D721Med (cell line): Measurements from ENCODE around the gene NPM3.

ENCODE experiments used
- DNase-seq: peaks from one replicate; pipeline ENCODE4 v3.0.0; 2011; ENCODE audit warnings: low spot score; ENCODE audit not compliant: insufficient read length
- FAIRE-seq: peaks from 2 replicates; lab custom pipeline; 2011; peaks lifted over from hg19 to GRCh38; lab: Jason Lieb, UNC
- CTCF ChIP-seq: IDR thresholded peaks from 2 replicates; pipeline ENCODE4 v1.5.1; 2012; ENCODE audit warnings: mild to moderate bottlenecking, control low read depth; ENCODE audit not compliant: insufficient read depth; ENCODE audit errors: missing control alignments

The NPM3 gene

GRCh38 chr10:101778151-101778780 lies 5.0 kb downstream of the NPM3 start:
- TF ChIP-seq CTCF, result no peak
- DNase-seq (no peak), FAIRE-seq (no peak)

- DNase-seq (no peak), FAIRE-seq (no peak)
- TF ChIP-seq CTCF, result no peak
Measured at GRCh38 chr10:101777619-101778145, 5.6 kb downstream of the NPM3 start.

- FAIRE-seq, result no peak
- no peak for DNase-seq
- no peak for TF ChIP-seq CTCF
Measured at GRCh38 chr10:101776161-101776817, 7.0 kb downstream of the NPM3 start.

DNA sequence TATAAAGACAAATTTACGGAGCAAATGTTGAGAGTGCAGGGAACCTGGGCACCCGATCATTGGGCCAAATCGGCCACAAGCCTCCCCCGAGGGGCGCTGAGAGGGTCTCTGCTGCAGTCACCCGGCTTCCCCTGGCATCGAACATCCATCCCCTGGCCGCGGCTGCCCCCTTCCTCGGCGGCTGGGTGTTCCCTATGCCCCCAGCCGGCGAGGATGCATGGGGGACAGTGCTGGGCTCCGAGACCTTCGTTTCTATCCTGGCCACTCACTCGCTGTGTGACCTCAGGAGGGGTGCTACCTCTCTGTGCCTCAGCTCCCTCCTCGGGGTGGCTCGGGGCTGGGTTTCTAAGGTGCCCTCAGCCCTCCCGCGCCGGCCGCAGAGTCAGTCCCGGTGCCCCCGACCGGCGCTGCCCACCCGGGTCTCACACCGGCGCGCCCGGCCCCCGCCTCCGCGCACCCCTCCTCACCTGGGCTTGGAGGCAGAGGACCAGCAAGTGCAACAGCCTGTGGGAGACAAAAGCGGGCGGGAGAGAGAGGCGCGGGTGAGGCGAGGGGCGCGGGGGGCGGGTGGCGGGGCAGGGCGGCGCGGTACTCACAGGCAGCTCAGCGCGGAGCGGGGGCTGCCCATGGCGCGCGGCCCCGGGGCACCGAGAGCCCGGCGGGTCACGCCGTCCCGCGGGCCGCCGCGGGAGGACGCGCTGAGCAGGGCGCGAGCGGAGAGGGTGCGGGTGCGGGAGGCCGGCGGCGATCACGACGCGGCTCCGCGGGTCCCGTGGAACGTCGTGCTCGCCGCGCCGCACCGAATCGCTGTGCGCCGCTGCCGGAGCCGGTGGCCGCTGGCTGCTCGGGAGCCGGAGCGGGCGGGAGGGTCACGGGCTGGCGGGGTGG lies 7.7 kb downstream of the NPM3 start, which contains the start of gene FGF8:
FGF8 (minus strand) TSS at position 842 of the 888 bp plus-strand sequence; CDS start at position 628, 214 bp downstream.
- DNase-seq (no peak), FAIRE-seq (no peak)
- no peak for TF ChIP-seq CTCF

- no peak for DNase-seq
- FAIRE-seq, result no peak
- no peak for TF ChIP-seq CTCF
Measured at GRCh38 chr10:101774589-101775272, 8.5 kb downstream of the NPM3 start.

GRCh38 chr10:101773923-101774588 lies 9.2 kb downstream of the NPM3 start:
- TF ChIP-seq CTCF, result no peak
- no peak for FAIRE-seq
- DNase-seq, result no peak
